NCI-H1436 treated with DMSO at 0.1 percent for 48 hours (cell line): ENCODE data around the gene ZBTB1.
A peak's percentile ranks its signal among the peaks of the same experiment; 100 is the strongest.

Experiments
- DNase-seq: peaks from one replicate; lab custom pipeline; 2025; lab: John Stamatoyannopoulos, UW

The ZBTB1 gene, protein sequence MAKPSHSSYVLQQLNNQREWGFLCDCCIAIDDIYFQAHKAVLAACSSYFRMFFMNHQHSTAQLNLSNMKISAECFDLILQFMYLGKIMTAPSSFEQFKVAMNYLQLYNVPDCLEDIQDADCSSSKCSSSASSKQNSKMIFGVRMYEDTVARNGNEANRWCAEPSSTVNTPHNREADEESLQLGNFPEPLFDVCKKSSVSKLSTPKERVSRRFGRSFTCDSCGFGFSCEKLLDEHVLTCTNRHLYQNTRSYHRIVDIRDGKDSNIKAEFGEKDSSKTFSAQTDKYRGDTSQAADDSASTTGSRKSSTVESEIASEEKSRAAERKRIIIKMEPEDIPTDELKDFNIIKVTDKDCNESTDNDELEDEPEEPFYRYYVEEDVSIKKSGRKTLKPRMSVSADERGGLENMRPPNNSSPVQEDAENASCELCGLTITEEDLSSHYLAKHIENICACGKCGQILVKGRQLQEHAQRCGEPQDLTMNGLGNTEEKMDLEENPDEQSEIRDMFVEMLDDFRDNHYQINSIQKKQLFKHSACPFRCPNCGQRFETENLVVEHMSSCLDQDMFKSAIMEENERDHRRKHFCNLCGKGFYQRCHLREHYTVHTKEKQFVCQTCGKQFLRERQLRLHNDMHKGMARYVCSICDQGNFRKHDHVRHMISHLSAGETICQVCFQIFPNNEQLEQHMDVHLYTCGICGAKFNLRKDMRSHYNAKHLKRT

GRCh38 chr14:64504310-64504896, at the start of gene ZBTB1:
Gene ZBTB1, plus strand, starts transcription at chr14:64504770. Its CDS starts 16,735 bp downstream, at chr14:64521505.
- no peak for DNase-seq

- DNase-seq: no peak
These were observed 45.0 kb upstream of the ZBTB1 start for GRCh38 chr14:64459405-64460136.

- DNase-seq: no peak
These were observed 43.3 kb upstream of the ZBTB1 start for GRCh38 chr14:64461221-64461620.

DNA sequence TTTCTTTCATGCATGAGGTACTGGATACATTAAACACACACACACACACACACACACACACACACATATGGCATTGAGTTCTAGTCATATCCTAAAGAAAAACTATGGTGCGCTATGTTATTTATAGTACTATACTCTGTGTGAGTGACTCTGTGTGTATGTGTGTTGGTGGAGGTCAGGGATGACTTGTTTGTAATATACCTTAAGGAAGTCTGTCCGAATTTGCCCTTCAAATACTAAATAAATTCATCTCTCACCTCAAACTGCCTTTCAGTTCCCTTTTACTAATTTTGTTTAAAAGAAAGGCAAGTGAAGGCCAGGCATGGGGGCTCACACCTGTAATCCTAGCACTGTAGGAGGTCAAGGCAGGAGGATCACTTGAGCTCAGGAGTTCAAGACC, 41.4 kb upstream of the ZBTB1 start:
- DNase-seq: no peak

DNA sequence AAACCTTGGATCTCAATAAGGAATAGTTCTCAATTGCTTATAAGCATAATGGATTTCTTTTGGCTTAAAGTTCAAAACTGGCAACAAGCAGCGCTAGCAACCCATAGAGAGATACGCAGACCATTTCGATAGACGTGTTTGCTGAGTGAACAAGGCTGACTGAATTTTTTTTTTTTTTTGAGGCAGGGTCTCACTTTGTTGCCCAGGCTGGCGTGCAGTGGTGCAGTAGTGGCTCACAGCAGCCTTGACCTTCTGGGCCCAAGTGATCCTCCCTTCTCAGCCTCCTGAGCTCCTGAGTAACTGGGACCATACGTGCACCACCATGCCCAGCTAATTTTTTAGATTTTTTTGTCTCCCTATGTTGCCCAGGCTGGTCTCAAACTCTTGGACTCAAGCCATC, 40.7 kb upstream of the ZBTB1 start:
- no peak for DNase-seq

GRCh38 chr14:64464651-64465050, 39.9 kb upstream of the ZBTB1 start:
- DNase-seq: no peak

- peak; percentile 20 for DNase-seq
These were observed 39.3 kb upstream of the ZBTB1 start, which contains the start of gene AKAP5 for GRCh38 chr14:64465191-64465822. Gene AKAP5, plus strand, starts transcription at chr14:64465499. Its CDS starts 2,896 bp downstream, at chr14:64468395.

DNA sequence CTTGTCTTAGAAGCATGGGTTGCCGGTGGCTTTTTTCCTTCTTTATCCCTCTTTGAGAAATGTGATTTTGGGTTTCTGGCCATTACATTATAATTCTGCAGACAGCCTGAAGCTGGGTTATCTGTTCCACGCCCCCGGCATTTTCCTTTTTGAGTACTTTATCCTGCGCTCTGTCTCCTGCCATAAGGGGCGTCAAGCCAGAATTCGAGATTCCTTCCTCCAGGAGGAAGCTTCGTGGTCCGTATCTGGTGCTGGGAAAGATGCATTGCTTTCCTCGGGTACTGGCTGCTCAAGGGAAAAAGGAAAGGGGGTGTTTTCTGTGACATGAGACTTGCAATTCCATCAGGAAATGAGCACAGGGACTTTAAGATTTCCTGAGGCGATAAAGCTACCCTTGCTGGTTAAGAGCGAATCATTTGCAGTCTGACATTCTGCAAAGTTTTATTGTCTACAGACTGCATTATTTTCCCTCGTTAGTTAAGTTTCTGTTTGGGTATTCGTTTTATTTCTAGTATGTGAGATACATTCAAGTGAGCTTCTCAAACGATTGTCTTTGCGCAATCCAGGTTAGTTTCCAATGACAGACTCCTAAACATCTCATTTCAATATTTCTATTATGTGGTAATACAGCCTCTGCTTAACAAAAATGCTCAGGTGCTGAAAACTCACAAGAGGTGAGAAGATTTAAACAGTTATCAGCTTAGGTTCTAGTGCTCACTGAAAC, 38.6 kb upstream of the ZBTB1 start:
- no peak for DNase-seq

- DNase-seq: no peak
These were observed 37.5 kb upstream of the ZBTB1 start for GRCh38 chr14:64467101-64467500.

DNA sequence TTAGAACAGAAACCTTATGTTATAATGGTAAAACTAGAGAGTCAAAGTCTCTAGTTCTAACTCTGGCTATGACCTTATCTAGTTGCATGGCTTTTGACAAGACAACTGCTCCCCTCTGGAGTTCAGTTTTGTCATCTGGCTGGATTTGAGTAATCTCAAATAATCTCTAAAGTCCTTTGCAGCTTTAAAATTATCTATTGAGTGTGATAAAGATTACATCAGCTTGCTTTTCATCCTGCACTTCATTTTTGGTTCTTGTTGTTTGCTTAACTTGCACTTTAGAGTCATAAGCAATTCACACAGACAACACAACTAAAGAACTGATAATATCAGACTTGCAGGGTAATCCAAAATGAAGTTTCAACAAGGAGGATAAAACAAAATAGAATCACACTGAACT, 37.0 kb upstream of the ZBTB1 start:
- no peak for DNase-seq

DNA sequence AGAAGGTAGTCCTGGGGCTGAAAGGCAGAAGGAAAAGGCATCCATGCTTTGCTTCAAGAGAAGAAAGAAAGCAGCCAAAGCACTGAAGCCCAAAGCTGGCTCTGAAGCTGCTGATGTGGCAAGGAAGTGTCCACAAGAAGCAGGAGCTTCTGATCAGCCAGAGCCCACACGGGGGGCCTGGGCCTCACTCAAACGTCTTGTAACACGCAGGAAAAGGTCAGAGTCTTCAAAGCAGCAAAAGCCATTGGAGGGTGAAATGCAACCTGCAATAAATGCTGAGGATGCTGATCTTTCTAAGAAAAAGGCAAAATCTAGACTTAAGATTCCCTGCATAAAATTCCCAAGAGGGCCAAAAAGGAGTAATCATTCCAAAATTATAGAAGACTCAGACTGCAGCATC, 36.1 kb upstream of the ZBTB1 start:
- no peak for DNase-seq

DNA sequence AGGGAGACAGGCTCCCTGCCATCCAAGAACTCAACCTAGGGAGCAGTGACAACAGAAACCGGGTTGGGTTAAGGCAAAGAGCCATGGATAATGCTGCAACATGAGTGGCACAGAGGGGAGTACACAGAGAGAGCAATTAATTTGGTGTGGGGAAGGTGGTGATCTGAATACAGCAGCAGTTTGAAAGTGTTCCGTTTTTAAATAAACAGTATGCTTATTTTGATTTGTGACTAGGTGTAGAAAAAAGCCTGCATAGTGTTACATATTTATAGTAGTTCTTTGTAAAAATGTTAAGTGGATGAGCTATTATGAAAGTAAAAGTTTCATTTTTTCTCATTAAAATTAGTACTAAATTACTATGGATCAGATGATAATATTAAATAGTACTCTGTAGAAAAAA, 30.5 kb upstream of the ZBTB1 start:
- no peak for DNase-seq

- DNase-seq: no peak
These were observed 29.9 kb upstream of the ZBTB1 start for GRCh38 chr14:64474698-64475097.

- no peak for DNase-seq
These were observed 28.8 kb upstream of the ZBTB1 start for GRCh38 chr14:64475585-64476273.

- DNase-seq: no peak
These were observed 28.1 kb upstream of the ZBTB1 start for GRCh38 chr14:64476438-64476837.

DNA sequence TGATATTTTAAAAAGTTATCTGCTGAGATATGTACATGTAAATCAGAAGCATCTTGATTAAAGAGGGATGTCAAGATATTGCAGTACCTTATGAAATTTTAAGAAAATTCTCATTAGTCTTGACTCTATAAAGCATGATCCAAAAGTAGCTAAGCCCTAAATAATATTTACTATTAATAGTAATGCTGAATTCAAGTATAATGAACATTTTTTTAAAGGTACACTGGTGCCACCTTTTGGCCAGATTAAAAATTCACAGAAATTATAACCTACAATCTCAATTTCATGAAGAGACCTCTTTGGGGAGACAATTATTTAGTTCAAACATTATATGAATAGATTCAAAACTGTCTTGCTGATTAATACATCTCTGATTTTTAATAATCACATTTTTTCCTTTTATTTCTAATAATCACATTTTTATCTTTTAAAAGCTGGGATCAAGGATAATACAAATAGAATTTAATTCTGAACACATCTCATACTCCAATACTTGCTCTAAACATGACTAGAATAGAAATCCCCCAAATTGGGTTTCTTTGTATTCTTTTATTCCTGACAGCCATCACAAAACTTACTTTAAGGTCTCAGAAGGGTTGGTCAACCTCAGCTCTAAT, 25.8 kb upstream of the ZBTB1 start:
- DNase-seq: no peak

DNA sequence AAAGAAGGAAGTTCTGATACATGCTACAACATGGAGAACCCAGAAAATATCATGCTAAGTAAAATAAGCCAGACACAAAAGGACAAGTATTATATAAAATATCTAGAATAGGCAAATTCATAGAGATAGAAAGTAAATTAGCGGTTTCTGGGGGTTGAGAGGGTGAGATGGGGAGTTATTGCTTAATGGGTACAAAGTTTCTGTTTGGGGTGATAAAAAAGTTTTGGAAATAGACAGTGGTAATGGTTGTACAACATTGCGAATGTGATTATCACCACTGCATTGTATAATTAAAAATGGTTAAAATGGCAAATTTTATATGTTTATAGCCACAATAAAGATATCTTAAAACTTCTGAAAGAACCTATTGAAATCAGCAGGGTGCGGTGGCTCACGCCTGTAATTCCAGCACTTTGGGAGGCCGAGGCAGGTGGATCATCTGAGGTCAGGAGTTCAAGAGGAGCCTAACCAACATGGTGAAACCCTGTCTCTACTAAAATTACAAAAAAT, 15.9 kb upstream of the ZBTB1 start:
- no peak for DNase-seq

DNA sequence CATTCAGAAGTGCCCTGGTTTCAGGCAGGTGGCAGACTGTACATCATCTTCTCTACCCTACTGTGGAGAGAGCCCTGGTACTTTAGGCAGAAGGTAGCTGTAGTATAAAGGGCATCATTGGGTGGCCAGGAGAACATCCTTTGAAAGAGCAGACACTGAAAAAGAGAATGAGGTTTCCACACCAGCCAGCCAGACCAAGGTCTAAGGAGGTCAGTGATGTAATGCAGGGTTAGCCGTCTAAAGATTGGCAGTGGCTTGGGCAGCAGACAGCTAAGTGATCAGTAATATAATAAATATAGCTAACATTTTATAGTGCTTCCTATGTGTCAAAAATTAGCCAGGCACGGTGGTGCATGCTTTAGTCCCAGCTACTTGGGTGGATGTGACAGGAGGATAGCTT, 12.9 kb upstream of the ZBTB1 start:
- DNase-seq: no peak

- no peak for DNase-seq
These were observed 11.1 kb upstream of the ZBTB1 start for GRCh38 chr14:64493455-64493854.

DNA sequence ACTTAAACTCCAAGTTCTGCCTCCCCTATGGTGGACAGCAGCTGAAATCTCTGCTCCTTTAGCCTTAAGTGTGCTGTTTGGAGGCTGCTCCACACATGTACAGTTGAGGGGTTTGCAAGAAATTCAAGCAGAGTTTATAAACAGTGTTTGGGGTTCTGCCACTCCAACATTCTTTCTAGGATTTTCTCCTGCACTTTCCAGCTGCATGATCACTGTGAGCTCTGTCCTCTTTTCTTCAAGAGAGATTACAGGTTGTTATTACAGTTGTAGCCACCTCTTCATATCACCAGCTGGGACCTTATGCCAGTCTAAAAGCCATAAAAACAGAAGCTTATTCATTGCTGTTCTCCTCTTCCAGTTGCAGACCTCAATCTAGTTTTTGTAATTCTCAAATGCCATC, 9.3 kb upstream of the ZBTB1 start:
- DNase-seq: no peak
